SK-N-SH (cell line): ENCODE measurements around the gene AFF3. TPM values are rescaled to one million over a fixed set of nuclear protein-coding genes. Genes with fewer than 3 reads are reported as not detected.

Source experiments
- CTCF ChIA-PET: fragments of 300-600, 350-600 bp; formaldehyde crosslinking; extraction: SDS; loops from one replicate; lab custom pipeline; 2021; lab: Yijun Ruan, JAX
- POLR2A ChIA-PET: fragments of 350-600 bp; sonication (Branson Sonifier 250); formaldehyde crosslinking; extraction: SDS; loops from one replicate; lab custom pipeline; 2020; ENCODE audit warnings: antibody characterized with exemption, inconsistent platforms; lab: Yijun Ruan, JAX
- DNase-seq: peaks from one replicate; pipeline ENCODE4 v3.0.0; 2012
- H2AFZ ChIP-seq: fragments of 200-600 bp; sonication (generic); 2 replicates; pipeline ENCODE4 v1.8.1; 2016; ENCODE audit warnings: antibody characterized with exemption, mild to moderate bottlenecking, low read depth
- H3F3A ChIP-seq: fragments of 200-600 bp; sonication (generic); replicated peaks from 2 replicates; pipeline ENCODE3; 2016; ENCODE audit warnings: antibody characterized with exemption, mild to moderate bottlenecking; ENCODE audit not compliant: insufficient read depth
- H3K27ac ChIP-seq, 2 experiments: fragments of 200-500 bp in 1 of 2; fragments of 200-600 bp in 1 of 2; sonication (Bioruptor generic) in 1 of 2; sonication (generic), shearing (Covaris generic) in 1 of 2; 2 replicates each; pipeline versions ENCODE4 v1.5.1 to v1.6.1; 2014 to 2016; ENCODE audit warnings: low read depth in 2 of 2, inconsistent platforms in 1 of 2, low read length in 1 of 2, mild to moderate bottlenecking in 1 of 2, mixed read lengths in 1 of 2
- H3K27me3 ChIP-seq: fragments of 200-600 bp; sonication (generic), shearing (Covaris generic); 2 replicates; pipeline ENCODE4 v1.6.1; 2016; ENCODE audit warnings: mixed run types; ENCODE audit not compliant: insufficient read depth
- H3K36me3 ChIP-seq, 2 experiments: fragments of 200-500 bp in 1 of 2; fragments of 200-600 bp in 1 of 2; sonication (Bioruptor generic) in 1 of 2; sonication (generic) in 1 of 2; replicated peaks in 1 of 2; 2 replicates each; pipeline versions ENCODE3 to v1.5.1; 2014 to 2016; ENCODE audit warnings: low read length in 1 of 2, mild to moderate bottlenecking in 1 of 2; ENCODE audit not compliant: insufficient read depth in 2 of 2, control insufficient read depth in 1 of 2
- H3K4me1 ChIP-seq, 2 experiments: fragments of 200-500 bp in 1 of 2; fragments of 200-600 bp in 1 of 2; sonication (Bioruptor generic) in 1 of 2; sonication (generic), shearing (Covaris generic) in 1 of 2; 2 replicates each; pipeline versions ENCODE4 v1.5.1 to v1.6.1; 2014 to 2016; ENCODE audit warnings: low read depth in 1 of 2, low read length in 1 of 2, mixed run types in 1 of 2; ENCODE audit not compliant: insufficient read depth in 2 of 2, control insufficient read depth in 1 of 2
- H3K4me2 ChIP-seq: fragments of 200-600 bp; sonication (generic), shearing (Covaris generic); 2 replicates; pipeline ENCODE4 v1.6.1; 2017; ENCODE audit warnings: mixed run types
- H3K4me3 ChIP-seq, 2 experiments: fragments of 200-500 bp in 1 of 2; fragments of 200-600 bp in 1 of 2; sonication (Bioruptor generic) in 1 of 2; sonication (generic), shearing (Covaris generic) in 1 of 2; 2 replicates each; pipeline versions ENCODE4 v1.5.1 to v1.8.1; 2014 to 2016; ENCODE audit warnings: low read depth in 2 of 2, inconsistent platforms in 1 of 2, low read length in 1 of 2, mild to moderate bottlenecking in 1 of 2, mixed read lengths in 1 of 2, moderate library complexity in 1 of 2
- H3K79me2 ChIP-seq: fragments of 200-600 bp; sonication (generic); 2 replicates; pipeline ENCODE4 v1.8.1; 2017; ENCODE audit warnings: mild to moderate bottlenecking; ENCODE audit not compliant: insufficient read depth
- H3K9ac ChIP-seq: fragments of 200-600 bp; sonication (generic); 2 replicates; pipeline ENCODE4 v1.6.1; 2017; ENCODE audit warnings: mixed run types
- H3K9me2 ChIP-seq: fragments of 200-600 bp; sonication (generic); 2 replicates; pipeline ENCODE4 v1.6.1; 2017; ENCODE audit warnings: mixed run types
- H3K9me3 ChIP-seq: fragments of 200-600 bp; sonication (generic); 2 replicates; pipeline ENCODE4 v1.6.1; 2017; ENCODE audit warnings: mixed run types, mild to moderate bottlenecking, moderate library complexity
- H4K20me1 ChIP-seq: fragments of 200-600 bp; sonication (generic); 2 replicates; pipeline ENCODE4 v1.6.1; 2017; ENCODE audit warnings: mild to moderate bottlenecking, mixed run types; ENCODE audit not compliant: insufficient read depth
- ELF1 ChIP-seq: IDR thresholded peaks from 2 replicates; pipeline ENCODE4 v1.4.0; 2012
- EP300 ChIP-seq, 2 experiments: IDR thresholded peaks; 2 replicates each; pipeline versions ENCODE4 v1.4.0 to v1.6.1; 2012; ENCODE audit warnings: borderline replicate concordance in 1 of 2, low read depth in 1 of 2, low read length in 1 of 2
- FOXM1 ChIP-seq: IDR thresholded peaks from 2 replicates; pipeline ENCODE4 v1.4.0; 2012; ENCODE audit warnings: low read depth, mild to moderate bottlenecking
- GABPA ChIP-seq: IDR thresholded peaks from 2 replicates; pipeline ENCODE4 v1.4.0; 2012; ENCODE audit warnings: low read depth, mild to moderate bottlenecking
- GATA2 ChIP-seq: sonication (generic); formaldehyde crosslinking; IDR thresholded peaks from 2 replicates; pipeline ENCODE4 v1.5.0; 2020; ENCODE audit warnings: mild to moderate bottlenecking, missing genetic modification reagents
- NFIC ChIP-seq: IDR thresholded peaks from 2 replicates; pipeline ENCODE4 v1.4.0; 2012; ENCODE audit warnings: borderline replicate concordance
- RFX5 ChIP-seq: IDR thresholded peaks from 2 replicates; pipeline ENCODE4 v1.6.1; 2012; ENCODE audit warnings: mild to moderate bottlenecking, improper control_type of control experiment, low read length
- SMC3 ChIP-seq: IDR thresholded peaks from 2 replicates; pipeline ENCODE4 v1.6.1; 2012; ENCODE audit warnings: low read depth, low read length, improper control_type of control experiment
- TCF12 ChIP-seq: IDR thresholded peaks from 2 replicates; pipeline ENCODE4 v1.4.0; 2012
- WGBS: methylation state at CpG from one replicate; pipeline ENCODE4 v1.1.6; 2017; ENCODE audit warnings: low lambda C conversion rate; 5-methylcytosine and 5-hydroxymethylcytosine counted together
- polyA plus RNA-seq, 3 experiments: library from polyadenylated mRNA; depleted of rRNA; stranded (reverse); fragments of >200 nt; gene quantifications; 2 replicates each; pipeline ENCODE4 v1.2.3, GENCODE V29; 2012
- TF ChIP-seq, protein P1 (sequence below): IDR thresholded peaks from 2 replicates; pipeline ENCODE4 v1.4.0; 2012; ENCODE audit warnings: low read depth, borderline replicate concordance
- TF ChIP-seq, protein P2 (sequence below): fragments of 150-350 bp; IDR thresholded peaks from 2 replicates; pipeline ENCODE4 v1.6.1; 2016; ENCODE audit warnings: mild to moderate bottlenecking, low read depth, low read length
- TF ChIP-seq, protein P3 (sequence below): fragments of 150-350 bp; IDR thresholded peaks from 2 replicates; pipeline ENCODE4 v1.6.1; 2017; ENCODE audit warnings: antibody characterized with exemption, low read length, low read depth, borderline replicate concordance
- TF ChIP-seq, protein P4 (sequence below): IDR thresholded peaks from 2 replicates; pipeline ENCODE4 v1.4.0; 2012; ENCODE audit warnings: low read depth, borderline replicate concordance
- TF ChIP-seq, protein P5 (sequence below): IDR thresholded peaks from 2 replicates; pipeline ENCODE4; 2012

The AFF3 gene
- polyA plus RNA-seq, 1 of the 3 experiments (the other 2 are of a cell fraction), result 0.36 TPM

DNA sequence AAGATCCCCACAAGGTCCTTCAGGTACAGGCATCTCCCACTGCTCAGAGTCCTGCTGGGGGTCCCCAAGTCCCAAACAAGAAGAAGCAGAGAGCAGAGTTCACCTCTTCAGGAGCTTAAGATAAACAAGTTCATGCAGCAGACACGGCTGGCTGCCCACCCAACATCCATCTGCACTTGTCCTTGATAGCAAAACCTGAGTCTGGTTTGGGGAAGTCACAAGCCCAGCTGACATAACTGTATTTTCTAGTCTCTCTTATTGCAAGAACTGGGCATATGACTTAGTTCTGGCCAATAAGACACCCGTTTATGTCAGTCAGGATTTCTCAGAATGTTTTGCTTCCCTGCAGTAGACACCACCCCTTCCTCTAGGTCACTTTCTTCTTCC is 31.8 kb downstream of the AFF3 start:
- Histone ChIP-seq H3K4me2 (no peak overlapping the region), H3K27me3 (peaks cover 10% of the 10 kb centered on the region; the same call in 1 of the 2 replicates), H3K79me2 (no peaks in the 10 kb centered on the region), H3K27ac (no peak overlapping the region), H3K9ac (no peak overlapping the region), H3K9me3 (no peaks in the 10 kb centered on the region), H3K36me3 (no peaks in the 10 kb centered on the region), H3F3A (no peaks in the 10 kb centered on the region), H3K4me3 (no peak overlapping the region), H3K4me1 (peaks cover 0 to 13% of the 10 kb centered on the region in 2 experiments; a peak in 2 of 4 replicates), H4K20me1 (no peaks in the 10 kb centered on the region), H2AFZ (no peak overlapping the region), H3K9me2 (no peaks in the 10 kb centered on the region)
- CTCF ChIA-PET, result interaction anchor here (1.0 to 1.8 kb wide), 3 partner anchors 10 to 551 kb away, joined by 4 to 5 read pairs (median 4); no protein-coding TSS in a partner anchor
- DNase-seq, result no peak
- TF ChIP-seq, protein P1, sequence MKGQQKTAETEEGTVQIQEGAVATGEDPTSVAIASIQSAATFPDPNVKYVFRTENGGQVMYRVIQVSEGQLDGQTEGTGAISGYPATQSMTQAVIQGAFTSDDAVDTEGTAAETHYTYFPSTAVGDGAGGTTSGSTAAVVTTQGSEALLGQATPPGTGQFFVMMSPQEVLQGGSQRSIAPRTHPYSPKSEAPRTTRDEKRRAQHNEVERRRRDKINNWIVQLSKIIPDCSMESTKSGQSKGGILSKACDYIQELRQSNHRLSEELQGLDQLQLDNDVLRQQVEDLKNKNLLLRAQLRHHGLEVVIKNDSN, result no peak
- no peak for TF ChIP-seq TCF12
- no peak for TF ChIP-seq GATA2
- TF ChIP-seq ELF1, result no peak
- no peak for TF ChIP-seq NFIC
- TF ChIP-seq RFX5, result no peak
- no peak for TF ChIP-seq EP300 (IDR thresholded peaks at IDR 0.05; ENCODE audit: borderline replicate concordance in 1 of 2, low read depth in 1 of 2, low read length in 1 of 2)
- TF ChIP-seq, protein P2, sequence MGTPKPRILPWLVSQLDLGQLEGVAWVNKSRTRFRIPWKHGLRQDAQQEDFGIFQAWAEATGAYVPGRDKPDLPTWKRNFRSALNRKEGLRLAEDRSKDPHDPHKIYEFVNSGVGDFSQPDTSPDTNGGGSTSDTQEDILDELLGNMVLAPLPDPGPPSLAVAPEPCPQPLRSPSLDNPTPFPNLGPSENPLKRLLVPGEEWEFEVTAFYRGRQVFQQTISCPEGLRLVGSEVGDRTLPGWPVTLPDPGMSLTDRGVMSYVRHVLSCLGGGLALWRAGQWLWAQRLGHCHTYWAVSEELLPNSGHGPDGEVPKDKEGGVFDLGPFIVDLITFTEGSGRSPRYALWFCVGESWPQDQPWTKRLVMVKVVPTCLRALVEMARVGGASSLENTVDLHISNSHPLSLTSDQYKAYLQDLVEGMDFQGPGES, result no peak
- TF ChIP-seq GABPA, result no peak
- TF ChIP-seq, protein P3, sequence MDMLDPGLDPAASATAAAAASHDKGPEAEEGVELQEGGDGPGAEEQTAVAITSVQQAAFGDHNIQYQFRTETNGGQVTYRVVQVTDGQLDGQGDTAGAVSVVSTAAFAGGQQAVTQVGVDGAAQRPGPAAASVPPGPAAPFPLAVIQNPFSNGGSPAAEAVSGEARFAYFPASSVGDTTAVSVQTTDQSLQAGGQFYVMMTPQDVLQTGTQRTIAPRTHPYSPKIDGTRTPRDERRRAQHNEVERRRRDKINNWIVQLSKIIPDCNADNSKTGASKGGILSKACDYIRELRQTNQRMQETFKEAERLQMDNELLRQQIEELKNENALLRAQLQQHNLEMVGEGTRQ, result no peak
- TF ChIP-seq, protein P4, sequence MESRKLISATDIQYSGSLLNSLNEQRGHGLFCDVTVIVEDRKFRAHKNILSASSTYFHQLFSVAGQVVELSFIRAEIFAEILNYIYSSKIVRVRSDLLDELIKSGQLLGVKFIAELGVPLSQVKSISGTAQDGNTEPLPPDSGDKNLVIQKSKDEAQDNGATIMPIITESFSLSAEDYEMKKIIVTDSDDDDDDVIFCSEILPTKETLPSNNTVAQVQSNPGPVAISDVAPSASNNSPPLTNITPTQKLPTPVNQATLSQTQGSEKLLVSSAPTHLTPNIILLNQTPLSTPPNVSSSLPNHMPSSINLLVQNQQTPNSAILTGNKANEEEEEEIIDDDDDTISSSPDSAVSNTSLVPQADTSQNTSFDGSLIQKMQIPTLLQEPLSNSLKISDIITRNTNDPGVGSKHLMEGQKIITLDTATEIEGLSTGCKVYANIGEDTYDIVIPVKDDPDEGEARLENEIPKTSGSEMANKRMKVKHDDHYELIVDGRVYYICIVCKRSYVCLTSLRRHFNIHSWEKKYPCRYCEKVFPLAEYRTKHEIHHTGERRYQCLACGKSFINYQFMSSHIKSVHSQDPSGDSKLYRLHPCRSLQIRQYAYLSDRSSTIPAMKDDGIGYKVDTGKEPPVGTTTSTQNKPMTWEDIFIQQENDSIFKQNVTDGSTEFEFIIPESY, result no peak
- no peak for TF ChIP-seq SMC3
- TF ChIP-seq, protein P5, sequence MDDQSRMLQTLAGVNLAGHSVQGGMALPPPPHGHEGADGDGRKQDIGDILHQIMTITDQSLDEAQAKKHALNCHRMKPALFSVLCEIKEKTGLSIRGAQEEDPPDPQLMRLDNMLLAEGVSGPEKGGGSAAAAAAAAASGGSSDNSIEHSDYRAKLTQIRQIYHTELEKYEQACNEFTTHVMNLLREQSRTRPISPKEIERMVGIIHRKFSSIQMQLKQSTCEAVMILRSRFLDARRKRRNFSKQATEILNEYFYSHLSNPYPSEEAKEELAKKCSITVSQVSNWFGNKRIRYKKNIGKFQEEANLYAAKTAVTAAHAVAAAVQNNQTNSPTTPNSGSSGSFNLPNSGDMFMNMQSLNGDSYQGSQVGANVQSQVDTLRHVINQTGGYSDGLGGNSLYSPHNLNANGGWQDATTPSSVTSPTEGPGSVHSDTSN, result no peak
- no peak for TF ChIP-seq FOXM1
- POLR2A ChIA-PET, result no interaction called here
- WGBS, result 43% methylated on average over 2 of the region's 2 CpGs
